Measurements from ENCODE around the gene GNG11.

Gene GNG11

DNA sequence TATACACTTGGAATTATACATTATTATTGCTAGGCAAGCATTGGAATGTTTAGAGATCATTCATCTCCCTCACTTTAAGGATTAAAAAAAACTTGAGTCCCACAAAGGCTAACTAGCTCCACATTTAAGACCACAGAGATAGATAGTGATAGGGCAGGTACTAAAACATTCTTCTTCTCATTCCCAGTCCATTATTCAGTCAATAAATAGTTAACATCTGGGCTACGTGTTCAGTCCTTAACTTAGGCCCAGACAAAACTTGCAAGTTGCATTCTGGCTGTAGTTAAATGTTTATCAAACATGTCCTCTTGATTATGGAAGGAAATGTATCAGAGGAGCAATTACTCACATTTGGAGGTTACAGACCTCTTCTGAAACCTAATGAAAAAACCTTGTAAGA, 2.4 kb downstream of the GNG11 start:
- CTCF ChIA-PET, result no interaction called here
- POLR2A ChIA-PET, result no interaction called here
- no peak for TF ChIP-seq FOXK2 (IDR thresholded peaks at IDR 0.05)
- no peak for TF ChIP-seq SUZ12 (IDR thresholded peaks at IDR 0.05)
- TF ChIP-seq TARDBP (IDR thresholded peaks at IDR 0.05), result no peak
- no peak for TF ChIP-seq BHLHE40 (IDR thresholded peaks at IDR 0.05; ENCODE audit: borderline replicate concordance)
- TF ChIP-seq SP1 (IDR thresholded peaks at IDR 0.05), result no peak
- no peak for TF ChIP-seq LEF1 (IDR thresholded peaks at IDR 0.05; ENCODE audit: borderline replicate concordance)
- no peak for TF ChIP-seq ZNF384 (IDR thresholded peaks at IDR 0.05)
- no peak for TF ChIP-seq ARNT (IDR thresholded peaks at IDR 0.05)
- TF ChIP-seq, protein P1, sequence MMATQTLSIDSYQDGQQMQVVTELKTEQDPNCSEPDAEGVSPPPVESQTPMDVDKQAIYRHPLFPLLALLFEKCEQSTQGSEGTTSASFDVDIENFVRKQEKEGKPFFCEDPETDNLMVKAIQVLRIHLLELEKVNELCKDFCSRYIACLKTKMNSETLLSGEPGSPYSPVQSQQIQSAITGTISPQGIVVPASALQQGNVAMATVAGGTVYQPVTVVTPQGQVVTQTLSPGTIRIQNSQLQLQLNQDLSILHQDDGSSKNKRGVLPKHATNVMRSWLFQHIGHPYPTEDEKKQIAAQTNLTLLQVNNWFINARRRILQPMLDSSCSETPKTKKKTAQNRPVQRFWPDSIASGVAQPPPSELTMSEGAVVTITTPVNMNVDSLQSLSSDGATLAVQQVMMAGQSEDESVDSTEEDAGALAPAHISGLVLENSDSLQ (IDR thresholded peaks at IDR 0.05), result no peak
- TF ChIP-seq FOXM1 (IDR thresholded peaks at IDR 0.05; ENCODE audit: borderline replicate concordance), result no peak
- no peak for TF ChIP-seq ELF4 (IDR thresholded peaks at IDR 0.05)
- DNase-seq (ENCODE audit: extremely low spot score), result no peak

DNA sequence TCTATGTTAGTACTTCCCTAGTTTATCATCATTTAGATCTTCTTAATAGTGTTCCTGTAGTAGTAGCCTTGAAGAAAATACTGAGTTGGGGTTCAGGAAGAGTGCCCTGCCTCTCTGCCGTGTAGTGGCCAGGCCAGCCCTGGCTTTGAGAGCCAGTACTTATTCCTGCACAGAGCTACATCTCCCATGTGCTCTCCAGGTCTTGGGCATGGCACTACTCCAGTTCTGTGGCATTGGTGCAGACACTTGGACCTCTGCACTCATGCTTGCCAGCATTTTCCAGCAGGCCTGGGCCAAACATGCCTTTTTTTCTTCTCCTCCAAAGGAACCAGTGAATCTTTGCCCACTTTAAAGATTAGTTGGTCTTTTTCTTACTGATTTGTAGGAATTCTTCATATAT, 5.3 kb downstream of the GNG11 start:
- DNase-seq (ENCODE audit: extremely low spot score), result no peak
- ChIA-PET POLR2A (no interaction called here), CTCF (interaction anchor here (1.1 kb wide), 1 partner anchor 24 kb away, joined by 4 read pairs; no protein-coding TSS in a partner anchor)
- no peak for TF ChIP-seq ZNF384 (IDR thresholded peaks at IDR 0.05)
- no peak for TF ChIP-seq TARDBP (IDR thresholded peaks at IDR 0.05)
- TF ChIP-seq, protein P1 (IDR thresholded peaks at IDR 0.05), result no peak
- no peak for TF ChIP-seq BHLHE40 (IDR thresholded peaks at IDR 0.05; ENCODE audit: borderline replicate concordance)

DNA sequence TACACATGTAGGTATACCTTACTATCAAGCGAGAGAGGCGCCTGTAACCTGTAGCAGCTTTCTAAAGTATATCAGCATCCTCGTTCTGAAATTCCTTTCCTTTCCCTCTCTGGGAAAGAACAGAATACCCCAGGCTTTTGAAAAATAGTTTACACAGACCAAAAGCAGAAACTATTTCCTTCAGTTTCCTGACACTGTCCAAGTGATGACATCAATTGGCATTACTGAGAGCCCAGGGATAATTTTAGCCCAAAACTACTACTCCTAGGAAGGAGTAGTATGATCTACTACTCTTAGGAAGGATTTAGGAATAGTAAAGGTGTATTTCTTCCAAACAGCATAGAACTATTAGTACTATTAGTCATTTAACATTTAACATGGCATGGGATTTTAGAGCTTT, 6.0 kb downstream of the GNG11 start:
- ChIA-PET CTCF (interaction anchor here (1.1 kb wide), 1 partner anchor 25 kb away, joined by 4 read pairs; no protein-coding TSS in a partner anchor), POLR2A (no interaction called here)
- no peak for DNase-seq (ENCODE audit: extremely low spot score)
- TF ChIP-seq SUZ12 (IDR thresholded peaks at IDR 0.05), result no peak
- TF ChIP-seq CTBP1 (IDR thresholded peaks at IDR 0.05; ENCODE audit: borderline replicate concordance), result no peak
- no peak for TF ChIP-seq LEF1 (IDR thresholded peaks at IDR 0.05; ENCODE audit: borderline replicate concordance)
- TF ChIP-seq NFRKB (IDR thresholded peaks at IDR 0.05), result no peak
- TF ChIP-seq, protein P1 (IDR thresholded peaks at IDR 0.05), result no peak
- no peak for TF ChIP-seq TARDBP (IDR thresholded peaks at IDR 0.05)
- TF ChIP-seq BHLHE40 (IDR thresholded peaks at IDR 0.05; ENCODE audit: borderline replicate concordance), result no peak
- no peak for TF ChIP-seq ZNF384 (IDR thresholded peaks at IDR 0.05)

DNA sequence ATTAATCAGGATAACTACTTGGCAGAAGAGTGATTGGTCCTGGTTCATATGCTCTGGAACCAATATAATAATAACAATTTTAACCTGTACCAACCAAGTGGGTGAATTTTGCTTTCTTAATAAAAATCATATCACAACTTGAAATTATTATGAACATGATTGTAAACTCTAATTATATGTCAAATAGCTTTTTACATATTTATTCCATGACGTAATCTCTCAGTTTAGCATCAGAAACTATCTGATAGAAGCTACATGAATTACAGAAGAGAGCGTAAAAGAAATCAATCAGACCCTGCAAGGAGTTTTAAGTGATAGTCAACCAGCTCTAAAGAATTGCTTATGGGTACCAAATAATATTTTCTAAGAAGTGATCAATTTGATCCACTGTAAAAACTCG, 10.1 kb downstream of the GNG11 start:
- no peak for DNase-seq (ENCODE audit: extremely low spot score)
- ChIA-PET POLR2A (interaction anchor here (1.0 kb wide), 1 partner anchor 10 kb away, joined by 3 read pairs; no protein-coding TSS in a partner anchor), CTCF (no interaction called here)
- TF ChIP-seq TARDBP (IDR thresholded peaks at IDR 0.05) (no peak), NFRKB (IDR thresholded peaks at IDR 0.05) (no peak), CTBP1 (IDR thresholded peaks at IDR 0.05; ENCODE audit: borderline replicate concordance) (no peak), HDGF (IDR thresholded peaks at IDR 0.05; ENCODE audit: borderline replicate concordance) (no peak), FOXA1 (IDR thresholded peaks at IDR 0.05) (no peak), FOXM1 (IDR thresholded peaks at IDR 0.05; ENCODE audit: borderline replicate concordance) (no peak), L3MBTL2 (conservative IDR thresholded peaks at IDR 0.05) (no peak), SUZ12 (IDR thresholded peaks at IDR 0.05) (no peak), SP1 (IDR thresholded peaks at IDR 0.05) (no peak), LEF1 (IDR thresholded peaks at IDR 0.05; ENCODE audit: borderline replicate concordance) (no peak), ARNT (IDR thresholded peaks at IDR 0.05) (no peak), ZNF384 (IDR thresholded peaks at IDR 0.05) (no peak)
- TF ChIP-seq, protein P1 (IDR thresholded peaks at IDR 0.05), result no peak

DNA sequence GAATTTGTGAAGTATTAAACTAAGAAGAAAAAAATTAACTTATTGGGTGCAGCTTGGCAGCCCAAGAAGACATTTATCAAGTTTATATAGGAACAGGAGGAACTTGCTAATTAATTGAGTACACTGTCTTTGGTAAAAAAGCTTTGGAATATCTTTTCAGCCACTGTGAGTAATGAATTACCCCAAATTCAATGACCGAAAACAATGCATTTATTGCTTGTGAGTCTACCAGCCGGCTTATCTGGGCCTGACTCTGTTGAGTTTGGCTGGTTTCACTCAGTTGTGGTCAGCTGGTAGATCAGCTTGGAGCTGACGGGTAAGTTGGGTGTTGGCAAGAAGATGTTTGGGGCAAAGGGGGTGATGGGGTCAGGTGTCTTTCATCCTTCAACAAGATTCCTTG, 11.6 kb downstream of the GNG11 start:
- POLR2A ChIA-PET, result no interaction called here
- no peak for DNase-seq (ENCODE audit: extremely low spot score)
- CTCF ChIA-PET, result no interaction called here
- TF ChIP-seq FOXK2 (IDR thresholded peaks at IDR 0.05) (no peak), SP1 (IDR thresholded peaks at IDR 0.05) (no peak), FOXA1 (IDR thresholded peaks at IDR 0.05) (no peak), ZNF384 (IDR thresholded peaks at IDR 0.05) (no peak), LEF1 (IDR thresholded peaks at IDR 0.05; ENCODE audit: borderline replicate concordance) (no peak), TARDBP (IDR thresholded peaks at IDR 0.05) (no peak)

DNA sequence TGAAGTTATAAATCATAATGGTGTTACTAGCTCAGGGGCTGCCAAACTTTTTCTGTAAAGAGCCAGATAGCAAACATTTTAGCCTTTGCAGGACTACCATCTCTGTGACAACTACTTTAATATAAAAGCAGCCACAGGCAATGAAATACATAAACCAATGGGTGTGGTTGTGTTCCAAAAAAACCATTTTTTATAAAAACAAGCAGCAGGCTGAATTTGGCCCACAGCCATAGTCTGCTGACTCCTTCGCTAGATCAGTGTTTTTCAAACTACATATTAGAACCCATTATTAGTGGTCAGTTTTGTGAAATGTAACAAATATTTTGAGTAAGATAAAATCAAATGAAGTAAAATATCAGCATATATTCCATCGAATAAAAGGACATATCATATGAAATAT, 13.6 kb downstream of the GNG11 start:
- no peak for DNase-seq (ENCODE audit: extremely low spot score)
- ChIA-PET POLR2A (no interaction called here), CTCF (no interaction called here)
- TF ChIP-seq L3MBTL2 (conservative IDR thresholded peaks at IDR 0.05) (no peak), ELF4 (IDR thresholded peaks at IDR 0.05) (no peak), HDGF (IDR thresholded peaks at IDR 0.05; ENCODE audit: borderline replicate concordance) (no peak), FOXK2 (IDR thresholded peaks at IDR 0.05) (no peak), LEF1 (IDR thresholded peaks at IDR 0.05; ENCODE audit: borderline replicate concordance) (no peak), SP1 (IDR thresholded peaks at IDR 0.05) (no peak)

DNA sequence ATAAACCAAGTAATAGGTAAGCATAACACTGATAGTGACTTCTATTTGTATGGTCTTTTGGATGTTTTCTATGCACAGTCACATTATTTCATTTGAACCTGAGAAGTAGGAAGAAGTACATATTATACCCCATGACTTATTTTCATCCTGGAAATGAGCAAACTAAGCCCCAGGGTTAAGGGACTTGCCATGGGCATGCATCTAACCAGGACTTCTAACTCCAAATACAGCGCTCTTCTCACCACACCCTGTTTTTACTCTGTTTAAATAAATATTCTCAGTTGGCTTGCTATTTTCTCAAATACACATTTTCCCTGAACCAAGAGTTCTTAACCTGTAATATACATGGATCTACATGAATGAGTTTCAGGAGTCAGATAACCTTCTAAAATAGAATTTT, 16.3 kb downstream of the GNG11 start:
- CTCF ChIA-PET, result no interaction called here
- POLR2A ChIA-PET, result no interaction called here
- TF ChIP-seq CTBP1 (IDR thresholded peaks at IDR 0.05; ENCODE audit: borderline replicate concordance) (no peak), ELF4 (IDR thresholded peaks at IDR 0.05) (no peak), FOXK2 (IDR thresholded peaks at IDR 0.05) (no peak), SUZ12 (IDR thresholded peaks at IDR 0.05) (no peak), HDGF (IDR thresholded peaks at IDR 0.05; ENCODE audit: borderline replicate concordance) (no peak), TARDBP (IDR thresholded peaks at IDR 0.05) (no peak), ZNF384 (IDR thresholded peaks at IDR 0.05) (no peak), BHLHE40 (IDR thresholded peaks at IDR 0.05; ENCODE audit: borderline replicate concordance) (no peak), SP1 (IDR thresholded peaks at IDR 0.05) (no peak), FOXM1 (IDR thresholded peaks at IDR 0.05; ENCODE audit: borderline replicate concordance) (no peak), ARNT (IDR thresholded peaks at IDR 0.05) (no peak), NFRKB (IDR thresholded peaks at IDR 0.05) (no peak), FOXA1 (IDR thresholded peaks at IDR 0.05) (no peak), L3MBTL2 (conservative IDR thresholded peaks at IDR 0.05) (no peak), LEF1 (IDR thresholded peaks at IDR 0.05; ENCODE audit: borderline replicate concordance) (no peak)
- TF ChIP-seq, protein P1 (IDR thresholded peaks at IDR 0.05), result no peak
- no peak for DNase-seq (ENCODE audit: extremely low spot score)

Measured in HEK293T (cell line).